GM21526 (cell line): ENCODE measurements around the gene CKM.
"Not testable (repeated sequence)": the region's sequence is repeated elsewhere in the genome, so short reads cannot be mapped to it uniquely, and the experiment has no call there.

Experiments used
- ATAC-seq: cut with Tn5 transposase; IDR thresholded peaks from one replicate; pipeline ENCODE4 v1.9.1; 2021; ENCODE audit warnings: moderate library complexity; ENCODE audit not compliant: unreplicated experiment, low FRiP score

The CKM gene

GRCh38 chr19:45349430-45349941 is 26.8 kb upstream of the CKM start:
- no peak for ATAC-seq

DNA sequence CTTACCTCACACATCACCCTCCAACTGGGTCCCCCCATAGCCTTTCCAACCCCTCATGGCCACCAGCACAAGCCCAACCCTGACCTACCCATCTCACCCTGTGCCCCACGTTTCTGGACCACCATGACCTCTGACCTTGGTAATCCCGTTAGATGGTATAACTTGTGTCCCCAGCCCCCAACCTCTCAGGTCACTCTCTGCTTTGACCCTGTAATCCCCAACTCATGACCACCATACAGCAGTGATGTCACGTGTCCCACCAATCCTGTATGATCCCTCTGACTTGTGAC is 26.4 kb upstream of the CKM start:
- ATAC-seq, result no peak

DNA sequence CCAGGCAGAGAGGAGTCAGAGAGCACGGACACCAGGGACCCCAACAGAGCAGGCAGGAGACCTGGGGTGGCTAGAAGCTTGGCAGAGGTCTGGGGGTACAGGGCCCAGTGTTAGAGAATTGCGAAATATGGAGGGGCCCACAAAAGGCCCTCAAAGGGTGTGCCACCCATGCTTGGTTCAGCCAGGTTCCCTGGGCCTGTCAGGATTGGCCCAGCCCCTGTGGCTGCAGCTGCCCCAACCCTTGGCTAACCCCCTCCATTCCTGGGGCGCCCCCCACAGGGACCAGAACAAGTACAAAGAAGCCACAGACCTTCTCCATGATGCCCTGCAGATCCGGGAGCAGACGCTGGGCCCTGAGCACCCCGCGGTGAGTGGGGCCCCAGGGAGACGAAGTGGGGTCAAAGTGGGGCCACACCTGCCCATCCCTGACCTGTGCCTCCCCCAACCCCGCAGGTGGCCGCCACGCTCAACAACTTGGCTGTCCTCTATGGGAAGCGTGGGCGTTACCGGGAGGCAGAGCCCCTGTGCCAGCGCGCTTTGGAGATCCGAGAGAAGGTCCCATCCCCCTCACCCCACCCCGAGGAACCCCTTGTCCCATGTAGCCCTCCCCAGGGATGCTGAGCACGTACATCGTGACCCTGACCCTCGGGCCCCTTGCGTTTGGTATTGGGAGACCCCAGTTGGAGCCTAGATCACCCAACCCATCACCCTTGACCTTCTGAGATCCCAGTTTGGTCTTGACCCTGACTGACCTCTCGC is 25.9 kb upstream of the CKM start:
- no peak for ATAC-seq

DNA sequence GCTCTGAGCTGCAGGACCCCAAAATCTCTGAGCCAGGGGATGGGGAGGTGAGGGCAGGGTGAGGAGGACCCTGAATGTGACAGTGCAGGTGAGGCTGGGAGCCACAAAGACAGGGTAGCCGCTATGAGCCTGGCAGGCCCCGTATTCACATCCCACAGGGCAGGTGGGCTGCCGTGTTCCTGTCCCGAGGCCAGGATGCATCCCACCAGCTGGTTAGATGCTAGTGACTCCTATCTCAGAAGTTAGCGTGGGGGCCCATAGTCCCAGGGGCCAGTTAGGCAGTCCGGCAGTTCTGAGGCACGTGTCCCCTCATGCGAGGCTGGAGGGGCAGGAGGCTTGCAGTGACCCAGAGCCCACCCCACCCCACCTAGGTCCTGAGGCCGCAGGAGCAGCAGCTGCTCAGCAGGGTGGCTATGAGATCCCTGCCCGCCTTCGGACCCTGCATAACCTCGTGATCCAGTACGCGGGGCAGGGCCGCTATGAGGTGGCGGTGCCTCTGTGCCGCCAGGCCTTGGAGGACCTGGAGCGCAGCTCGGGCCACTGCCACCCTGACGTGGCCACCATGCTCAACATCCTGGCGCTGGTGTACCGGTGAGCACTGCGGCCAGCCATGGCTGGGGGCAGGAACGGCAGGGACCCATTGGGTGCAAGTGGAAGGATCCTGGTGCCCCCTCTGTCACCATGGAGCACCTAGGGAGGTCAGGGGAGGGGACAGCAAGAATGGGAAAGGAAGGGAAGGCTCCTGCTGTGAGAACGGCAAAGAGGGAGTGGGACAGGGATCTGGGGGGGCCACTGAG is 25.1 kb upstream of the CKM start:
- no peak for ATAC-seq

GRCh38 chr19:45346449-45346848 is 23.8 kb upstream of the CKM start:
- ATAC-seq, result no peak

DNA sequence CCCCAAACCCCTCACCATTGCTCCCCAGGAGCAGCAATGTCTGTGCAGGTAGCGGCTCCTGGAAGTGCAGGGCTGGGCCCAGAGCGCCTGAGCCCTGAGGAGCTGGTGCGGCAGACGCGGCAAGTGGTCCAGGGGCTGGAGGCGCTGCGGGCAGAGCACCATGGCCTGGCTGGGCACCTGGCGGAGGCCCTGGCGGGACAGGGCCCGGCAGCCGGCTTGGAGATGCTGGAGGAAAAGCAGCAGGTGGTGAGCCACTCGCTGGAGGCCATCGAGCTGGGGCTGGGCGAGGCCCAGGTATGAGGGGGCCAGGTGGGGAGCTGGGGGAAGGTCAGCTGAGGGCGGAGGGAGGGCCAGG is 22.8 kb upstream of the CKM start:
- no peak for ATAC-seq

- no peak for ATAC-seq
Measured at GRCh38 chr19:45344621-45345505, 22.2 kb upstream of the CKM start.

GRCh38 chr19:45342911-45343310 is 20.2 kb upstream of the CKM start:
- ATAC-seq, result no peak

DNA sequence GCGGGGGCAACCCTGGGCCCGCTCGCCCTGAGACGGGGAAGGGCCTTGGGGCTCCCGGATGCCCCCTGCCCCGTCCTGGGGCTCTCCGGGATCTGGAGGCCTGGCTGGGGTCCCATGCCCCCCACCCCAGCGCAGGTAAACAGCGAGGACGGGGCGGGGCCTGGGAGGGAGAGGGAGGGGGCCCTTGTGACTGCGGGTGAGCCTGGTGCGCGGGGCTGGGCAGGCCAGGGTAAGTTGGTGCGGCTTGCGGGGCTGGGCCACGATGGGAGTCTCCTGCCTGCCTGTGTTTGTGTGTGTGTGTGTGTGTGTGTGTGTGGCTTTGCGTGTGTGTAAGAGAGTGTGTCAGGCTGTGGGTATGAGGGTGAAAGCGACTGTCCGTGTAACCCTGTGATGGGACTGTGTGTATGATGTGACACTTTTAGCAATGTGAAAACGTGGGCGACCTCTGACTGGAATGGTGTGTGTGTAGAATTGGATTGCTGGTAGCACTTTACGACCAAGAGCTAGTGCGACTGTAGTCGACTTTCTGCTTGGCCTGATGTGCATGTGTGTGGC is 18.3 kb upstream of the CKM start:
- ATAC-seq, result no peak

DNA sequence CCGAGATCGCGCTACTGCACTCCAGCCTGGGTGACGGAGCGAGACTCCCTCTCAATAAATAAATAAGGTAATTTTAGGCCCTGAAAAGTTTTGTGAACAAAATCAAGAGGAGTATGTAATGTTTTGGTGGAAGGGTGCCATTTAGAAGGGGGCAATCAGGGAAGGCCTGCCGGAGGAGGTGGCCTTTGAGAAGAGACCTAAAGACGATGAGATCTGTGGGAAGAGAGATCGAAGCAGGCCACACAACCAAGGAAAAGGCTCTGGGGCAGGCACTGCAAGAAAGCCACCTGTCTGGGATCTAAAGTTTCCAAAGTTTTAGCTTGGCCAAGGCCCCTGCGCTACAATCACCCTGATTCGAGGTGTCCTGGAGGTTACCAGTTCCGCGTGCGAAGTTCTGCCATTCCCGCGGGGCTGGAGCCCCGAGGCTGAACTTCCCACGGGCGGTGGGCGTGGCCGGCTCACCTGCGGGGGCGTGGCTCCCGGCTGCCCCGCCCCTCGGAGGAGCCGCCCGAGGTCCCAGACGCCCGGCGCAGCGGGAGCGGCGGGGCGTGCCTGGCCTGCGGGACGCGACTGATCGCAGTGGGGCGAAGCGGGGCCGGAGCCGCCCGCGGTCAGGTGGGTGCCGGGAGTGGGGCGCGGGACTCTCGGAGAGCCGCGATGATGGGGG is 17.7 kb upstream of the CKM start, which contains the start of gene KLC3:
Gene KLC3, plus strand, starts transcription at position 519 of the 667 bp plus-strand sequence. CDS start 4,792 bp downstream, outside the sequence.
- no peak for ATAC-seq

DNA sequence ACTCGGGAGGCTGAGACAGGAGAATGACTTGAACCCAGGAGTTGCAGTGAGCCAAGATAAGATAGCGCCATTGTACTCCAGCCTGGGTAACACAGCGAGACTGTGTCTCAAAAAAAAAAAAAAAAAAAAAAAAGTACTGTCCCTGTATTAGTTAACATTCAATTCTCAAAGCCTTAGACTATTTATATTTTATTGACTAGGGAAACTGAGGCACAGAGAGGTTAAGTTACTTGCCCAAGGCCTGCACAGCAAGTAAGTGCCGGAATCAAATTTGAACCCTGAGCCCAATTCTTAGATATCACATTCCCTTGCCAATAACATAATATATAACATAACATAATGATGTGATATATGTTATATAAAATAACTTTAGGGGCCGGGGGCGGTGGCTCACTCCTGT is 17.0 kb upstream of the CKM start:
- no peak for ATAC-seq

GRCh38 chr19:45336696-45337251 is 14.1 kb upstream of the CKM start:
- no peak for ATAC-seq

- not testable (repeated sequence) for ATAC-seq
Measured at GRCh38 chr19:45334881-45335280, 12.2 kb upstream of the CKM start.

DNA sequence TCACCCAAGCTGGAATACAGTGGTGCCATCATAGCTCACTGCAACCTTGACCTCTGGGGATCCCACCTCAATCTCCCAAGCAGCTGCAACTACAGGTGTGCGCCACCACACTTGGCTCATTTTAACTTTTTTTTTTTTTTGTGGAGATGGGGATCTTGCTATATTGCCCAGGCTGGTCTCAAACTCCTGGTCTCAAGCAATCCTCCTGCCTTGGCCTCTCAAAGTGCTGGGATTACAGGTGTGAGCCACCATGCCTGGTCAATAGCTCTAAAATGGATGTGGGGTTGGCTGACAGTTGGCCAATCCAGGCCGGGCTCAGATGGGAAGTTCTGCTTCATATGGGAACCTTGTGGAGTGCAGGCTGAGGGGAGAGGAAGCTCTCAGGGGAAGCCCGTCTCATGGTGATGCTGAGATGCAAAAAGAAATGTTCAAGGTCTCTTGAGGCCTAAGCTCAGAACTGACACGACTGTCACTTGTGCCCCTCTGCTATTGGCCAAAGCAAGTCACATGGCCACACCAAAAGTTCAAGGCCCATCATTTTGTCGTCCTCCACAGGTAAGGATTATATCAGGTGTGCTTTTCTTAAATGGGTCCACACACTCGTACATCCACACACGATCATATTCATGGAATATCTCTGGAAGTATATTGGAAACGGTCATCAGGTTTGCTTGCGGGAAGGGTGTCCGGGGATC is 11.1 kb upstream of the CKM start:
- no peak for ATAC-seq

- ATAC-seq, result no peak
Measured at GRCh38 chr19:45331411-45331810, 8.7 kb upstream of the CKM start.

GRCh38 chr19:45327404-45328143 is 4.9 kb upstream of the CKM start:
- ATAC-seq, result no peak

DNA sequence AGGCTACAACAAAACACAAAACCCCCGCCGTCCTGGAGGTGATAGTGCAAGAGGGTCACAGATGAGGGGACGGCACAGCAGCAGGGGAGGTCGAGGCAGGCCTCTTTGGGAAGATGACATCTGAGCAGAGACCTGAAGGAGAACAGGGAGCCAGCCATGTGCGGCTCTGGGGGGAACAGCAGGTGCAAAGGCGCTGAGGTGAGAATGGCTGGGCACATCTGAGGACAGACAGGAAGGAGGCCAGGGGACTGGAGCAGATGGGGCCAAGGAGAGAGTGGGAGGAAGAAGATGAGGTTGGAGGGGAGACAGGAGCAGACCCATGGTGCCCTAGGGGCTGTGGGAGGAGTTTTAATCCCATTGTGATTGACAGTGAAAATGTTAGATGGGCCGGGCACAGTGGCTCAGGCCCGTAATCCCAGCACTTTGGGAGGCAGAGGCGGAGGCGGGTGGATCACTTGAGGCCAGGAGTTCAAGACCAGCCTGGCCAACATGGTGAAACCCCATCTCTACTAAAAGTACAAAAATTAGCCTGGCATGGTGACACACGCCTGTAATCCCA is 1.8 kb upstream of the CKM start:
- no peak for ATAC-seq

DNA sequence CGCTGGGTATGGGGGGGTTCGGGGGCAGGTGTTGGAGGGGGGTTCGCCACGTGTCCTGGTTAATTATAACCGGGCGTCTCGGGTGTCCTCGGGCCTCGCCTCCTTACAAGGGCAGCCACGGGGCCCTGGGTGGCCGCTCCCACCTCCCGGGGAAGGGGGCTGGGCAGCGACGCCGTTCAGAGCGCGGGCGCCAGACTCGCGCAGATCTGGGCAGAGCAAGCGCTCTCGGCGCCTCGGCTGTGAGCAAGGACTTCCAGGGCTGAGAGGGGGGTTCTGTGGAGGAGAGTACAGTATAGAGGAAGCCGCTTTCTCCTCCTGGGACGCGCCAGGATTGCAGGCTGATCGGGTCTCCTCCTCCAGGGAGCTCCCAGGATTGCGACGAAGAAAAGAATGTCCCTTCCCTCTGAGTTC is 1.0 kb upstream of the CKM start:
- ATAC-seq, result no peak
